Measurements from ENCODE around the gene ARFGEF3. TPM values are rescaled to one million over a fixed set of nuclear protein-coding genes. Genes with fewer than 3 reads are reported as not detected.

Gene ARFGEF3
- total RNA-seq, 4 donors from 2014 or later, result 2.8 to 11.8 (median 7.8) TPM

DNA sequence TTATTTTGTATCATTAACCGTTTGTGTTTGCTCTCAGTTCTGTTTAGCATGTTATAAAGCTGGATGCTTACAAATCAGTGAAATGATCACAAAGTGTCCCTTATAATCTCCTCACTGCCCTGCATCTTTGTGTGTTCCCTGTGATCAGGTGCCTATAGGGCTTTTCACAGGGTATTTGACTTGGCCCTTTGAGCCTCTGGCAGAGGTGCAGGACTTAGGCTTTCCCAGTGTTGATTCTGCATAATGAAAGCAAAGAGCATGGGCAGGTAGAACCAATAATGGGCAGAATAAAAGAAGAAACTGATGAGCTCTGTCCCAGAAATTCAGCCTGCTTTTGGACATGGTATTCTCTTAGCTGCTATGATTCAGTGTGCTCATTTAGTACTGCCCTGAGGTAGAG is 73.5 kb downstream of the ARFGEF3 start:
- intact Hi-C loops (cut with DNase I; ENCODE audit: low total_unique reads), result no loop called here
- WGBS, 2 donors, result 84 to 91% methylated on average over 1 of the region's 1 CpG
- no peak overlapping the region for H3K4me3 ChIP-seq (ENCODE audit: low read depth, poor library complexity, severe bottlenecking)
- no peak for DNase-seq (ENCODE audit: low spot score in 2 of 2)
- no peak for TF ChIP-seq POLR2A (IDR thresholded peaks at IDR 0.05)
- TF ChIP-seq, protein P1, sequence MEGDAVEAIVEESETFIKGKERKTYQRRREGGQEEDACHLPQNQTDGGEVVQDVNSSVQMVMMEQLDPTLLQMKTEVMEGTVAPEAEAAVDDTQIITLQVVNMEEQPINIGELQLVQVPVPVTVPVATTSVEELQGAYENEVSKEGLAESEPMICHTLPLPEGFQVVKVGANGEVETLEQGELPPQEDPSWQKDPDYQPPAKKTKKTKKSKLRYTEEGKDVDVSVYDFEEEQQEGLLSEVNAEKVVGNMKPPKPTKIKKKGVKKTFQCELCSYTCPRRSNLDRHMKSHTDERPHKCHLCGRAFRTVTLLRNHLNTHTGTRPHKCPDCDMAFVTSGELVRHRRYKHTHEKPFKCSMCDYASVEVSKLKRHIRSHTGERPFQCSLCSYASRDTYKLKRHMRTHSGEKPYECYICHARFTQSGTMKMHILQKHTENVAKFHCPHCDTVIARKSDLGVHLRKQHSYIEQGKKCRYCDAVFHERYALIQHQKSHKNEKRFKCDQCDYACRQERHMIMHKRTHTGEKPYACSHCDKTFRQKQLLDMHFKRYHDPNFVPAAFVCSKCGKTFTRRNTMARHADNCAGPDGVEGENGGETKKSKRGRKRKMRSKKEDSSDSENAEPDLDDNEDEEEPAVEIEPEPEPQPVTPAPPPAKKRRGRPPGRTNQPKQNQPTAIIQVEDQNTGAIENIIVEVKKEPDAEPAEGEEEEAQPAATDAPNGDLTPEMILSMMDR (IDR thresholded peaks at IDR 0.05), result no peak

DNA sequence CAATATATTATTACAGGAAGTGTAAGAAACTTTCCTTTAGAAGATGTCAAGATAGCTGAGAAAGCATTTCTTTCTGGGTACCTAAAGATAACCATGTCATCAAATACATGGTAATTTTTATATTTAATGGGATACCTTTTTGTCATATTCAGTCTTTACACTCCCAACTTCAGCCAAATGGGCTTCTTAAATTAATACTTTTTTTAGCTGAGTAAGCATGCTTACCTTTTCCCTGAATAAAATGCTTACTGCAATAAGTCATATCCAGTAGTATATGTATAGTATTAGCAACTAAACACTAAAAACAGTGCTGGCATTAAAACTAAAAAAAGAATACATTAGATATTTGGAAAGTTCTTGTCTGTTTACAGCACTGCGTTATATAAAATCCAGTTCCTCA is 74.0 kb downstream of the ARFGEF3 start:
- WGBS, 2 donors, result 86 to 90% methylated on average over 1 of the region's 1 CpG
- TF ChIP-seq POLR2A (IDR thresholded peaks at IDR 0.05), result no peak
- TF ChIP-seq, protein P1 (IDR thresholded peaks at IDR 0.05), result no peak
- intact Hi-C loops (cut with DNase I; ENCODE audit: low total_unique reads), result no loop called here
- DNase-seq (ENCODE audit: low spot score in 2 of 2), result no peak
- no peak overlapping the region for H3K4me3 ChIP-seq (ENCODE audit: low read depth, poor library complexity, severe bottlenecking)

DNA sequence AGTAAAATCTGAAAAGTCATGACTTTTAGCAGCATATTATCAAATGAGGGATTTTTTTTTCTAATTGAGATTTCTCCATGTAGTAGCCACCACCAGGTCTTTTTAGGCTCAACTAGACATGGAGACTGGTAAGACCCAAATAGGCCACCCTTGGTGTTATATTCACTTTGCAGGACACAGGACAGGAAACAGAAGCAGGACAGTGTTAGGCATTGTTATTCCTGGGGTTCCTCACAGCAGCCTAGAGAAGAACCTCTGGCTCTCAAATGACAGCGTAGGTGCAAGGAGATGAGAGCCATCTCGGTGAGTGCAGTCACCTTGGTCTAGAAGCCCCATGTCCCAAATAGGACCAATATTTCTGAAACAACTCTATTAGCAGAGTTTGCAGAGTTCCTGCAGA is 75.7 kb downstream of the ARFGEF3 start:
- WGBS, 2 donors, result 95 to 96% methylated on average over 2 of the region's 2 CpGs

DNA sequence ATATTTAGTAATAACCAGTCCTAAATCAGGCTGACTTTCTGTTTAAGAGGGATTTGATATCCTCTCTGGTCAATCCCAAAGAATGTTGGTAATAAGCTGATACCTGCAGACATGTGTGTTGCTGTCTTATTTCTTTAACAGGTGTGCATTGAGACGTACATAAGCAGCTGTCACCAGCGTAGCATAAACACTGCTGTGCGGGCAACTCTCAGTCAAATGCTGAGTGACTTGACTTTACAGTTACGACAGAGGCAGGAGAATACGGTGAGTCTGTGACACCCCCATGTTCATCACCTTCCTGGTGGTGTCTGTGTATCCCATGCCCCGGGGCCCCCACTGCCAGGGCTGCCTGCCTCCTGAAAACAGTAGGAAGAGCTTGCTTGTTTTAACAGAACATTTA is 76.6 kb downstream of the ARFGEF3 start:
- intact Hi-C loops (cut with DNase I; ENCODE audit: low total_unique reads), result no loop called here

More for the DNA sequence above, 75.7 kb downstream of the ARFGEF3 start:
- H3K4me3 ChIP-seq (ENCODE audit: low read depth, poor library complexity, severe bottlenecking), result no peak overlapping the region
- TF ChIP-seq, protein P1 (IDR thresholded peaks at IDR 0.05), result no peak
- no peak for TF ChIP-seq POLR2A (IDR thresholded peaks at IDR 0.05)
- intact Hi-C loops (cut with DNase I; ENCODE audit: low total_unique reads), result no loop called here
- DNase-seq (ENCODE audit: low spot score in 2 of 2), result no peak

DNA sequence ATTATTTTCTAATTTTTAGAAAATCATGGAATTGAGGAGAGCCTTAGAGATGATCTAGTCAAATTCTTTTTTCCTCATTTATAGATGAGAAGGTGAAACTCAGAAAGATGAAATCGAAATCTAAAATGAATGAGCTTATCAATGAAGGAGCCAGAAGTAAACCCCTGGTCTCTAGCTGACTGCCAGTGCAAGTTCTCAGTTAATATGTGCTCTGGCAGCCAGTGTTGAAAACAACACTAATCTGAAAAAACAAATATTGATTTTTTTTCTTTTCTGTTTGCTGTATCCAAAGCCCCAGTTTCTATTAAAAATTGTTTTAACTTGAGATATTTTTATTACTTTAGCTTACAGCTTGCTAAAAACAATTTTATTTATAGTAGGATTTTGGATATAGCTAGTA is 78.0 kb downstream of the ARFGEF3 start:
- WGBS, 2 donors, result 89% methylated on average over 1 of the region's 1 CpG
- DNase-seq (ENCODE audit: low spot score in 2 of 2), result no peak
- no peak for TF ChIP-seq POLR2A (IDR thresholded peaks at IDR 0.05)
- TF ChIP-seq, protein P1 (IDR thresholded peaks at IDR 0.05), result no peak
- intact Hi-C loops (cut with DNase I; ENCODE audit: low total_unique reads), result no loop called here
- no peak overlapping the region for H3K4me3 ChIP-seq (ENCODE audit: low read depth, poor library complexity, severe bottlenecking)

More for the DNA sequence above, 76.6 kb downstream of the ARFGEF3 start:
- H3K4me3 ChIP-seq (ENCODE audit: low read depth, poor library complexity, severe bottlenecking), result no peak overlapping the region
- 88 to 92% methylated on average over 6 of the region's 6 CpGs for WGBS, 2 donors
- TF ChIP-seq POLR2A (IDR thresholded peaks at IDR 0.05), result no peak
- DNase-seq (ENCODE audit: low spot score in 2 of 2), result no peak

DNA sequence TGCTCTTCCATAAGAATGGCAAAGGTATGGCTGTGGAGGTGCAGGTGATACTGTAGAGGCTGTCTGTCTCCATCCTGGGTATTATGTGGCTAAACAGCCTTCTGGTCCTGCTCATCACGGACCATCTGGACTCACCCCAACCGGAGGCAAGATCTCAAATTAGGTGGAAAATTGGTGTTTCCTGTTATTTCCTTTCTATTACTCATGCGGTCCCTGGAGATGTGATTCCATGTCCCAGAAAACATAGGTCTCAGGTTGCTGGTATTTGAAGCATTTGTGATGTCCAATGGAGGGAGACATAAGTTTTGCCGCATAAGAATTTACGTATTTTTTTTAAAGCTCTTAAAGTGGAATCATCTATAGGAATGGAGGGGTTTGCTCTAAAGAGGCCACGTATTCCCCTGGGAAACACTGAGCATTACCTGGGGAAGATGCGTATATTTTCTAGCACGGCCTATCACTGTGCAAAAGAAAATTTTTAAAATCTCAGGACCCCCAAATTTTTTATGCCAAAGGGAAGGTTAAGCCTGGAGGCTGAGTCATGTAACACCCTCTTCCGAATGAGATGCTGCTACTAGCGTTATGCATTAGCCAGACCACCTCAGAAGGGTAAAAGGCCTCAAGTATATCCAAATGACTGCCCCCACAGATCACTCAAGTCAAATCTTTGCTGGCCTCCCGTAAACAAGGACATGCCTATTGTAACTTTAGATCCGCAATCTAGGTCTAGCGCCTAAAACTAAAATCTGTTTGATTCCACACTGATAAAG is 78.9 kb downstream of the ARFGEF3 start:
- intact Hi-C loops (cut with DNase I; ENCODE audit: low total_unique reads), result no loop called here
- TF ChIP-seq, protein P1 (IDR thresholded peaks at IDR 0.05), result no peak
- no peak for TF ChIP-seq POLR2A (IDR thresholded peaks at IDR 0.05)
- H3K4me3 ChIP-seq (ENCODE audit: low read depth, poor library complexity, severe bottlenecking), result no peak overlapping the region
- no peak for DNase-seq (ENCODE audit: low spot score in 2 of 2)
- WGBS, 2 donors, result 84 to 86% methylated on average over 13 of the region's 13 CpGs
